Endothelial cell of umbilical vein (primary cell): ENCODE results near the gene FAM83F. TPM values are rescaled to one million over a fixed set of nuclear protein-coding genes. Genes with fewer than 3 reads are reported as not detected.

ENCODE experiments used
- BruUV-seq: library from RNA; stranded (reverse); fragments of 400-500 nt; replicated peaks from 2 replicates; lab custom pipeline; 2021; lab: Mats Ljungman, UMichigan
- CTCF ChIA-PET: fragments of 300-600, 350-600 bp; sonication (Branson Sonifier 250); formaldehyde crosslinking; loops from one replicate; lab custom pipeline; 2021; ENCODE audit warnings: antibody characterized with exemption, inconsistent platforms; lab: Charles Lee
- POLR2A ChIA-PET: fragments of 300-600, 350-600 bp; sonication (Branson Sonifier 250); formaldehyde crosslinking; loops from one replicate; lab custom pipeline; 2021; ENCODE audit warnings: antibody characterized with exemption, inconsistent platforms; lab: Charles Lee
- DNase-seq: peaks from one replicate; pipeline ENCODE4 v3.0.0-alpha.2; 2011; ENCODE audit warnings: low read depth, low spot score
- FAIRE-seq: peaks from 2 replicates; lab custom pipeline; 2011; peaks lifted over from hg19 to GRCh38; lab: Jason Lieb, UNC
- H2AFZ ChIP-seq: 2 replicates; pipeline ENCODE4 v1.6.0; 2012; ENCODE audit warnings: low read depth, low read length, control low read depth, inconsistent platforms
- H3K27ac ChIP-seq: 2 replicates; pipeline ENCODE4 v1.5.1; 2011; ENCODE audit warnings: low read depth, mild to moderate bottlenecking, control low read depth, low read length, moderate library complexity; ENCODE audit not compliant: insufficient read depth
- H3K27me3 ChIP-seq, 2 experiments: 2 replicates each; pipeline versions ENCODE4 v1.6.0 to v1.6.1; 2011; ENCODE audit warnings: low read length in 2 of 2, mixed read lengths in 1 of 2; ENCODE audit not compliant: control insufficient read depth in 2 of 2, insufficient read depth in 2 of 2
- H3K36me3 ChIP-seq, 2 experiments: 2 replicates in 1 of 2; 3 replicates in 1 of 2; pipeline ENCODE4 v1.5.1; 2011; ENCODE audit warnings: low read length in 2 of 2, mild to moderate bottlenecking in 1 of 2, moderate library complexity in 1 of 2; ENCODE audit not compliant: control insufficient read depth in 2 of 2, insufficient read depth in 2 of 2; ENCODE audit errors: extremely low read depth in 1 of 2
- H3K4me1 ChIP-seq: 3 replicates; pipeline ENCODE4 v1.5.1; 2011; ENCODE audit warnings: mild to moderate bottlenecking, low read length; ENCODE audit not compliant: control insufficient read depth, insufficient read depth; ENCODE audit errors: extremely low read depth
- H3K4me2 ChIP-seq: 2 replicates; pipeline ENCODE4 v1.6.1; 2011; ENCODE audit warnings: low read length, control low read depth, mixed read lengths; ENCODE audit not compliant: insufficient read depth
- H3K4me3 ChIP-seq, 3 experiments: fragments of 200-600 bp in 1 of 3; sonication (generic), shearing (Covaris generic) in 1 of 3; replicated peaks in 1 of 3; 2 replicates each; pipeline ENCODE4 v1.5.1; 2011 to 2016; ENCODE audit warnings: control low read depth in 3 of 3, low read length in 3 of 3, mild to moderate bottlenecking in 2 of 3, inconsistent platforms in 1 of 3, low read depth in 1 of 3, moderate library complexity in 1 of 3; ENCODE audit not compliant: insufficient read depth in 1 of 3
- H3K79me2 ChIP-seq: 2 replicates; pipeline ENCODE4 v1.6.0; 2012; ENCODE audit warnings: low read length, inconsistent platforms; ENCODE audit not compliant: control insufficient read depth, insufficient read depth
- H3K9ac ChIP-seq: replicated peaks from 2 replicates; pipeline ENCODE3; 2011; ENCODE audit warnings: low read length, control low read depth; ENCODE audit not compliant: insufficient read depth; ENCODE audit errors: extremely low read depth
- H3K9me1 ChIP-seq: replicated peaks from 3 replicates; pipeline ENCODE4 v1.6.0; 2011; ENCODE audit warnings: mild to moderate bottlenecking, low read length; ENCODE audit not compliant: control insufficient read depth, insufficient read depth; ENCODE audit errors: extremely low read depth
- H3K9me3 ChIP-seq: replicated peaks from 2 replicates; pipeline ENCODE4 v1.5.1; 2012; ENCODE audit warnings: low read length, inconsistent platforms; ENCODE audit not compliant: control insufficient read depth, insufficient read depth
- H4K20me1 ChIP-seq: replicated peaks from 2 replicates; pipeline ENCODE3; 2011; ENCODE audit warnings: mild to moderate bottlenecking, low read length; ENCODE audit not compliant: control insufficient read depth, insufficient read depth; ENCODE audit errors: extremely low read depth
- CTCF ChIP-seq, 2 donors: IDR thresholded peaks; 1 replicate in 1 of 2; 2 replicates in 1 of 2; pipeline ENCODE4 v1.5.1; 2011; ENCODE audit warnings: low read length in 2 of 2, mild to moderate bottlenecking in 2 of 2, moderate library complexity in 2 of 2, control low read depth in 1 of 2, inconsistent platforms in 1 of 2, low read depth in 1 of 2; ENCODE audit not compliant: insufficient read depth in 1 of 2; ENCODE audit errors: extremely low read depth in 1 of 2
- EZH2 ChIP-seq: IDR thresholded peaks from 2 replicates; pipeline ENCODE4 v1.6.1; 2012; ENCODE audit warnings: borderline replicate concordance, low read depth, mild to moderate bottlenecking, moderate library complexity, low read length, inconsistent platforms; ENCODE audit not compliant: severe bottlenecking
- FOS ChIP-seq: IDR thresholded peaks from 2 replicates; pipeline ENCODE4 v1.6.1; 2011; ENCODE audit warnings: mild to moderate bottlenecking, low read length, moderate library complexity, borderline replicate concordance; ENCODE audit not compliant: insufficient read depth
- GATA2 ChIP-seq: IDR thresholded peaks from 2 replicates; pipeline ENCODE4 v1.7.0; 2011; ENCODE audit warnings: low read depth, mild to moderate bottlenecking, moderate library complexity, mixed read lengths, low read length; ENCODE audit not compliant: insufficient read length, insufficient read depth
- JUN ChIP-seq: IDR thresholded peaks from 2 replicates; pipeline ENCODE4 v1.6.1; 2011; ENCODE audit warnings: borderline replicate concordance, low read depth; ENCODE audit not compliant: insufficient read length, insufficient read depth
- MAX ChIP-seq: IDR thresholded peaks from 2 replicates; pipeline ENCODE4 v1.6.1; 2011; ENCODE audit not compliant: insufficient read depth, insufficient read length
- MYC ChIP-seq: IDR thresholded peaks from one replicate; pipeline ENCODE4 v1.6.1; 2011; ENCODE audit warnings: mild to moderate bottlenecking, low read depth, low read length
- POLR2A ChIP-seq: IDR thresholded peaks from 2 replicates; pipeline ENCODE4 v1.6.1; 2012; ENCODE audit warnings: low read depth, mild to moderate bottlenecking, control low read depth, low read length
- POLR2AphosphoS5 ChIP-seq: IDR thresholded peaks from 2 replicates; pipeline ENCODE4 v1.6.1; 2012; ENCODE audit warnings: low read depth, mild to moderate bottlenecking, control low read depth, low read length, moderate library complexity; ENCODE audit not compliant: insufficient read depth
- dilution Hi-C: fragments of 300-500 bp; cut with MboI; formaldehyde crosslinking; loops from one replicate; pipeline ENCODE4 v1.15.0; 2019; ENCODE audit warnings: low sequenced_read_pairs; ENCODE audit not compliant: extremely low pct_ligation_motif_present
- intact Hi-C: fragments of 100-400 bp; cut with micrococcal nuclease; formaldehyde crosslinking; loops from one replicate; pipeline ENCODE4 v1.10.0; 2022
- polyA plus RNA-seq, 4 experiments: library from polyadenylated mRNA; depleted of rRNA in 3 of 4; stranded (reverse) in 3 of 4; unstranded in 1 of 4; fragments of >200 nt; gene quantifications; 2 replicates each; pipeline versions ENCODE4 v1.2.1 to v1.2.3, GENCODE V29; 2011 to 2012; ENCODE audit warnings: missing spikeins in 1 of 4
- total RNA-seq: library from RNA; stranded (reverse); gene quantifications from 2 replicates; pipeline ENCODE4 v1.2.3, GENCODE V29; 2021

Gene FAM83F
- total and polyA plus RNA-seq, 2 donors (not counting 3 experiments of a cell fraction or from before 2014, with no cell fraction given), result not detected

- Histone ChIP-seq H3K9ac (no peak overlapping the region), H3K27me3 (peaks cover 3 to 23% of the 10 kb centered on the region in 2 experiments), H3K4me3 (no peak overlapping the region), H3K36me3 (no peaks in the 10 kb centered on the region), H3K79me2 (no peaks in the 10 kb centered on the region), H3K4me1 (peaks cover 19% of the 10 kb centered on the region), H2AFZ (no peak overlapping the region), H3K27ac (no peak overlapping the region), H4K20me1 (no peaks in the 10 kb centered on the region), H3K9me3 (no peaks in the 10 kb centered on the region), H3K9me1 (no peaks in the 10 kb centered on the region), H3K4me2 (no peak overlapping the region)
- DNase-seq (no peak), FAIRE-seq (no peak)
- intact Hi-C loops (loop anchor here (10.0 kb wide), 1 partner anchor 232 kb away; no protein-coding TSS in a partner anchor), dilution Hi-C loops (no loop called here)
- no peak for TF ChIP-seq EZH2
- TF ChIP-seq JUN, result no peak
- TF ChIP-seq CTCF (IDR thresholded peaks at IDR 0.05; ENCODE audit: extremely low read depth in 1 of 2, insufficient read depth in 1 of 2, low read depth in 1 of 2, low read length in 2 of 2), result no peak
- no peak for TF ChIP-seq MAX
- no peak for TF ChIP-seq GATA2
- TF ChIP-seq POLR2AphosphoS5, result no peak
- TF ChIP-seq FOS, result no peak
- no peak for TF ChIP-seq POLR2A
- TF ChIP-seq MYC, result no peak
- ChIA-PET POLR2A (no interaction called here), CTCF (interaction anchor here (0.6 to 3.5 kb wide), 3 partner anchors 306 to 512 kb away, joined by 3 to 19 read pairs (median 3); no protein-coding TSS in a partner anchor)
- BruUV-seq, result no TSS peak
Observed at GRCh38 chr22:40042312-40042711, 47.6 kb downstream of the FAM83F start.
